ENCODE results near the gene PTPRG. TPM values are rescaled to one million over a fixed set of nuclear protein-coding genes. Genes with fewer than 3 reads are reported as not detected.

PTPRG gene
- polyA plus RNA-seq, 3 donors: not detected

DNA sequence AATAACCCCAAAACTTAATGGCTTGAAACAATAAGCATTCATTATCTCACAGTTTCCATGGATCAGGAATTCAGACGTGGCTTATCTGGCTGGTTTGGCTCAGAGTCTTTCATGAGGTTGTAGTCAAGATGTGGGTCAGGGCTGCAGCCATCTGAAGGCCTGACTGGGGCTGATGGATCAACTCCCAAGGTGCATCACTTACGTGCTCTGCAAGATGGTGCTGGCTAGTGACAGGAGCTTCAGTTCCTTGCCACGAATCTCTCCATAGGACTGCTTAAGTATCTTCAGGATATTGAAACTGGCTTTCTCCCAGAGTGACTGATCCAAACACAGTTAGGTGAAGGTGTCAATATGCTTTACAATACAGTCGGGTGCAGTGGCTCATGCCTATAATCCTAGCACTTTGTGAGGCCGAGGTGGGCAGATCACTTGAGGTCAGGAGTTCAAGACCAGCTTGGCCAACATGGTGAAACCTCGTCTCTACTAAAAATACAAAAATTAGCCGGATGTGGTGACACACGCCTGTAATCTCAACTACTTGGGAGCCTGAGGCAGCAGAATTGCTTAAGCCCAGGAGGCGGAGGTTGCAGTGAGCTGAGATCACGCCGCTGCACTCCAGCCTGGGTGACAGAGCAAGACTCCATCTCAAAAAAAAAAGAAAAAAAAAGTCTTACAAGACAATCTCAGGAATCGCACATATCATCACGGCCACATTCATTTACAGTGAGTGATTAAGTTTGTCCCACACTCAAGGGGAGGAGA lies 28.5 kb upstream of the PTPRG start:
- H3K9ac ChIP-seq (ENCODE audit: insufficient read depth, low read length, poor library complexity, severe bottlenecking): no peak overlapping the region
- Mint-ChIP-seq H3K36me3 (no peaks in the 10 kb centered on the region), H3K9me3 (peaks cover 0 to 6% (median 0%) of the 10 kb centered on the region in 7 donors), H3K27ac (no peak overlapping the region), H3K4me3 (no peak overlapping the region), H3K4me1 (no peaks in the 10 kb centered on the region), H3K27me3 (ENCODE audit: low read depth in 3 of 3) (peaks cover 2 to 7% (median 3%) of the 10 kb centered on the region in 3 donors)
- H3K9me3 ChIP-seq (replicated peaks in 1 of 2; ENCODE audit: control insufficient read depth in 1 of 2, insufficient read depth in 1 of 2, low read length in 2 of 2): no peaks in the 10 kb centered on the region
- no peak overlapping the region for H3K4me2 ChIP-seq (replicated peaks; ENCODE audit: extremely low read depth, low read length, poor library complexity, severe bottlenecking)
- no peaks in the 10 kb centered on the region for H3K27me3 ChIP-seq (ENCODE audit: control insufficient read depth in 2 of 2, insufficient read depth in 2 of 2, low read length in 2 of 2)
- TF ChIP-seq, protein P1, sequence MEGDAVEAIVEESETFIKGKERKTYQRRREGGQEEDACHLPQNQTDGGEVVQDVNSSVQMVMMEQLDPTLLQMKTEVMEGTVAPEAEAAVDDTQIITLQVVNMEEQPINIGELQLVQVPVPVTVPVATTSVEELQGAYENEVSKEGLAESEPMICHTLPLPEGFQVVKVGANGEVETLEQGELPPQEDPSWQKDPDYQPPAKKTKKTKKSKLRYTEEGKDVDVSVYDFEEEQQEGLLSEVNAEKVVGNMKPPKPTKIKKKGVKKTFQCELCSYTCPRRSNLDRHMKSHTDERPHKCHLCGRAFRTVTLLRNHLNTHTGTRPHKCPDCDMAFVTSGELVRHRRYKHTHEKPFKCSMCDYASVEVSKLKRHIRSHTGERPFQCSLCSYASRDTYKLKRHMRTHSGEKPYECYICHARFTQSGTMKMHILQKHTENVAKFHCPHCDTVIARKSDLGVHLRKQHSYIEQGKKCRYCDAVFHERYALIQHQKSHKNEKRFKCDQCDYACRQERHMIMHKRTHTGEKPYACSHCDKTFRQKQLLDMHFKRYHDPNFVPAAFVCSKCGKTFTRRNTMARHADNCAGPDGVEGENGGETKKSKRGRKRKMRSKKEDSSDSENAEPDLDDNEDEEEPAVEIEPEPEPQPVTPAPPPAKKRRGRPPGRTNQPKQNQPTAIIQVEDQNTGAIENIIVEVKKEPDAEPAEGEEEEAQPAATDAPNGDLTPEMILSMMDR (IDR thresholded peaks at IDR 0.05): no peak
- H3K27ac ChIP-seq (ENCODE audit: low read depth in 1 of 2, low read length in 2 of 2): no peak overlapping the region
- H4K20me1 ChIP-seq (ENCODE audit: insufficient read depth, low read length): no peaks in the 10 kb centered on the region
- no peak overlapping the region for H3K4me3 ChIP-seq (replicated peaks in 1 of 3; ENCODE audit: low read depth in 2 of 3, low read length in 3 of 3)
- no peak for DNase-seq
- H3K36me3 ChIP-seq (replicated peaks in 1 of 2; ENCODE audit: control insufficient read depth in 1 of 2, insufficient read depth in 2 of 2, low read length in 2 of 2): no peaks in the 10 kb centered on the region
- H3K4me1 ChIP-seq (ENCODE audit: control insufficient read depth in 1 of 2, insufficient read depth in 2 of 2, low read length in 2 of 2): no peaks in the 10 kb centered on the region
- WGBS (ENCODE audit: insufficient coverage): 89% methylated on average over 6 of the region's 13 CpGs
- H3K79me2 ChIP-seq (ENCODE audit: insufficient read depth, low read length): no peaks in the 10 kb centered on the region
- no peak overlapping the region for H2AFZ ChIP-seq (ENCODE audit: insufficient read depth, low read depth, low read length, poor library complexity, severe bottlenecking)
- intact Hi-C loops (cut with micrococcal nuclease): no loop called here

DNA sequence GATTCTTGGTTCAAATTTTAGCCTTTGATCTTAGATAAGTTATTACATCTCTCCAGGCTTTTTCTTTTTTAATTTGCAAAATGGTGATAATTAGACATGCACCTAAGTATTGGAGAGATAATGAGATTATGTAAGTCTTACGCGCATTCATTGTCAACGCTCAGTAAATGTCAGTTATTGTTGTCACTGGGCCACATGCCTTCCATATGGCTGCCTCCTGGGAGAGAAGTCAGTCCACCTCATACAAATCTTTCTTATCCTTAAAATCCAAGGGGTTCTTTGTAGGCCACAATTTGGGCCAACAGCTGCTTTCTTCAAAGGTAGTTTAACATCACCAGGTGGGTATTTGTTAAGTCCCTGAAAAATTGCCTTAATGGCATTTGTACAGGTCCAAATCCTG lies 25.5 kb upstream of the PTPRG start:
- no peaks in the 10 kb centered on the region for H3K36me3 ChIP-seq (replicated peaks in 1 of 2; ENCODE audit: control insufficient read depth in 1 of 2, insufficient read depth in 2 of 2, low read length in 2 of 2)
- no peaks in the 10 kb centered on the region for H4K20me1 ChIP-seq (ENCODE audit: insufficient read depth, low read length)
- no peaks in the 10 kb centered on the region for H3K36me3 Mint-ChIP-seq
- H3K9me3 Mint-ChIP-seq: peaks cover 0 to 10% (median under 1%) of the 10 kb centered on the region in 7 donors
- no peak overlapping the region for H3K27ac Mint-ChIP-seq
- H3K27me3 Mint-ChIP-seq (ENCODE audit: low read depth in 3 of 3): peaks cover 2 to 9% (median 5%) of the 10 kb centered on the region in 3 donors
- H3K9ac ChIP-seq (ENCODE audit: insufficient read depth, low read length, poor library complexity, severe bottlenecking): no peak overlapping the region
- H3K4me3 Mint-ChIP-seq: no peak overlapping the region
- no peaks in the 10 kb centered on the region for H3K4me1 Mint-ChIP-seq
- intact Hi-C loops (cut with micrococcal nuclease): no loop called here
- DNase-seq: no peak
- 60% methylated on average over 1 of the region's 3 CpGs for WGBS (ENCODE audit: insufficient coverage)
- no peak overlapping the region for H3K4me2 ChIP-seq (replicated peaks; ENCODE audit: extremely low read depth, low read length, poor library complexity, severe bottlenecking)
- TF ChIP-seq, protein P1 (IDR thresholded peaks at IDR 0.05): no peak
- no peaks in the 10 kb centered on the region for H3K4me1 ChIP-seq (ENCODE audit: control insufficient read depth in 1 of 2, insufficient read depth in 2 of 2, low read length in 2 of 2)
- H3K9me3 ChIP-seq (replicated peaks in 1 of 2; ENCODE audit: control insufficient read depth in 1 of 2, insufficient read depth in 1 of 2, low read length in 2 of 2): no peaks in the 10 kb centered on the region
- H2AFZ ChIP-seq (ENCODE audit: insufficient read depth, low read depth, low read length, poor library complexity, severe bottlenecking): no peak overlapping the region
- no peak overlapping the region for H3K27ac ChIP-seq (ENCODE audit: low read depth in 1 of 2, low read length in 2 of 2)
- no peaks in the 10 kb centered on the region for H3K79me2 ChIP-seq (ENCODE audit: insufficient read depth, low read length)
- H3K27me3 ChIP-seq (ENCODE audit: control insufficient read depth in 2 of 2, insufficient read depth in 2 of 2, low read length in 2 of 2): no peaks in the 10 kb centered on the region
- H3K4me3 ChIP-seq (replicated peaks in 1 of 3; ENCODE audit: low read depth in 2 of 3, low read length in 3 of 3): no peak overlapping the region
